HPDE6-E6E7 (cell line): ENCODE results near the gene FHDC1.
A peak's percentile ranks its signal among the peaks of the same experiment; 100 is the strongest.

Experiments used
- DNase-seq: peaks from one replicate; pipeline ENCODE4 v3.0.0; 2011; ENCODE audit warnings: missing footprints; ENCODE audit errors: extremely low spot score

Gene FHDC1

GRCh38 chr4:152981278-152981677, 45.2 kb downstream of the FHDC1 start:
- DNase-seq, result no peak

- DNase-seq, result no peak
Observed at GRCh38 chr4:152981842-152982241, 45.7 kb downstream of the FHDC1 start.

GRCh38 chr4:152983221-152983620, 47.1 kb downstream of the FHDC1 start:
- DNase-seq, result no peak

GRCh38 chr4:152983774-152984411, 47.8 kb downstream of the FHDC1 start:
- DNase-seq, result peak; percentile 31

GRCh38 chr4:152988721-152989553, 52.8 kb downstream of the FHDC1 start:
- DNase-seq, result no peak

- no peak for DNase-seq
Observed at GRCh38 chr4:152989554-152989970, 53.4 kb downstream of the FHDC1 start.

- DNase-seq, result no peak
Observed at GRCh38 chr4:152990471-152991131, 54.5 kb downstream of the FHDC1 start.

- DNase-seq, result no peak
Observed at GRCh38 chr4:152991398-152991797, 55.3 kb downstream of the FHDC1 start.

GRCh38 chr4:152992027-152992426, 55.9 kb downstream of the FHDC1 start:
- peak; percentile 98 for DNase-seq

GRCh38 chr4:152992466-152992865, 56.3 kb downstream of the FHDC1 start:
- no peak for DNase-seq

- no peak for DNase-seq
Observed at GRCh38 chr4:152994038-152994437, 57.9 kb downstream of the FHDC1 start.

- no peak for DNase-seq
Observed at GRCh38 chr4:152996111-152996571, 60.0 kb downstream of the FHDC1 start.

- no peak for DNase-seq
Observed at GRCh38 chr4:152996672-152997071, 60.5 kb downstream of the FHDC1 start.

GRCh38 chr4:152997288-152997687, 61.2 kb downstream of the FHDC1 start:
- no peak for DNase-seq

- DNase-seq, result peak; percentile 95
Observed at GRCh38 chr4:152997771-152998487, 61.8 kb downstream of the FHDC1 start.

- DNase-seq, result no peak
Observed at GRCh38 chr4:152998861-152999260, 62.7 kb downstream of the FHDC1 start.

GRCh38 chr4:152999346-153000075, 63.4 kb downstream of the FHDC1 start:
- DNase-seq, result no peak

- DNase-seq, result no peak
Observed at GRCh38 chr4:153000076-153000420, 63.9 kb downstream of the FHDC1 start.

- no peak for DNase-seq
Observed at GRCh38 chr4:153001626-153002025, 65.5 kb downstream of the FHDC1 start.

GRCh38 chr4:153002110-153002509, 66.0 kb downstream of the FHDC1 start:
- no peak for DNase-seq
